Measurements from ENCODE around the gene BRSK1.

Gene BRSK1

DNA sequence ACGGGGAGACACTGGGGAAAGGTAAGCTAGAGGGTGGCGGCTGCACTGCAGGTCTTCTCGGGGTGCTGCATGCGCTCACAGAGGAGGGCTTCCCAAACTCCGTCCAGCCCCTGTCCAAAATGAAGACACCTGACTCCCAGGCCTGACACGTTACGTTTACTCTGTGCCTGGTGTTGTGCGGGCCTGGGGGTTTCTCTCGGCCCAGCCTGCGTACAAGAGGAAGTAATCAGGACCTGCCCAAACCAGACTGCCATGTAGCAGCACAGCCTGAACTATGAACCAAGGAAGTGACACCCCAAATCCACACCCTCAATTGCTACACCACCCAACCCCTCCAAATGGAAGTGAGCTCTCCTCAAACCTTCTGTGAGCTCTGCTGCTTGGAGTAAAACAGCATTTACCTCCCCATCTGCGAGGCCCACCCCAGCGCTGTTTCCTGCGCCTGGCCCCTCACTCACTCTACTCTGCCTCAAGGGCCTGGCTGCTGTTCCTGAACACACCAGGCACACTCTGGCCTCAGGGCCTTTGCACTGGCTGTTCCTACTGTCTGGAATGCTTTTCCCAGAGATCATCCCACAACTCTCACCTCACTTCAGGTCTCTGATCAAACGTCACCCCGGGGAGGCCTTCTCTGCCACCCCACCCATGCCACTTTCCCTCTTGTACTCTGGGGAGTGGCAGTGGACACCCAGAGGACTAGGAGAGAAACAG, 6.9 kb upstream of the BRSK1 start:
- H3K4me3 Mint-ChIP-seq = no peak overlapping the region
- peaks cover 15% of the 10 kb centered on the region for H3K36me3 Mint-ChIP-seq (ENCODE audit: low read depth)
- H3K27ac Mint-ChIP-seq = no peak overlapping the region
- H3K4me1 Mint-ChIP-seq (ENCODE audit: low read depth) = peaks cover 19% of the 10 kb centered on the region
- no peaks in the 10 kb centered on the region for H3K27me3 Mint-ChIP-seq (ENCODE audit: low read depth)
- no peaks in the 10 kb centered on the region for H3K9me3 Mint-ChIP-seq

- H3K27ac Mint-ChIP-seq = no peak overlapping the region
- H3K27me3 Mint-ChIP-seq (ENCODE audit: low read depth) = no peaks in the 10 kb centered on the region
- no peaks in the 10 kb centered on the region for H3K9me3 Mint-ChIP-seq
- peaks cover 10% of the 10 kb centered on the region for H3K36me3 Mint-ChIP-seq (ENCODE audit: low read depth)
- peaks cover 19% of the 10 kb centered on the region for H3K4me1 Mint-ChIP-seq (ENCODE audit: low read depth)
- H3K4me3 Mint-ChIP-seq = no peak overlapping the region
These were observed 6.3 kb upstream of the BRSK1 start for GRCh38 chr19:55277494-55277893.

DNA sequence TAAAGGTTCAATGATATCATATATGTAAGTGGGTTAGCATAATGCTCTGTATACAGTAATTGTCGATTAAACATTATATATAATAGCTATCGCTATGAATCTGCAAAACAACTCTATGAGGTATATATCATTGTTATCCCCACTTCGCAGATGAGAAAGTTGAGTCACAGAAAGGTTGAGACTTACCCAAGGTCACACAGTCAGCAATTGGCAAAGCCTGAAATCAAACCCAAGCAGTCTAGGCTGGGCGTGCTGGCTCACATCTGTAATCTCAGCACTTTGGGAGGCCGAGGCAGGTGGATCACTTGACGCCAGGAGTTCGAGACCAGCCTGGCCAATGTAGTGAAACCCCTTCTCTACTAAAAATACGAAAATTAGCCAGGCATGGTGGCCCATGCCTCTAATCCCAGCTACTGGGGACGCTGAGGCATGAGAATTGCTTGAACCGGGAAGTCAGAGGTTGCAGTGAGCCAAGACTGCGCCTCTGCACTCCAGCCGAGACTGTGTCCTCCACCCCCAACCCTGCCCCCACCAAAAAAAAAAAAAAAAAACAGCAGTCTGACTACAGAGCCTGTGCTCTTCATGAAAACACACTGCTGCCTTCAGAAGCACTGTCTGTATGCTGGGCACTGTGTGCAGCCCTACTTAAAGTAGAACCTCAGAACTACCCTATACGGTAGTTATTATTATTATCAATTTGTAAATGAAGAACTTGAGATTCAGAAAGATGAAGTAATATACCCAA, 5.2 kb upstream of the BRSK1 start:
- Mint-ChIP-seq H3K4me3 (peak overlapping the region; percentile 98), H3K27me3 (ENCODE audit: low read depth) (peaks cover 7% of the 10 kb centered on the region), H3K27ac (no peak overlapping the region), H3K36me3 (ENCODE audit: low read depth) (peaks cover 9% of the 10 kb centered on the region), H3K4me1 (ENCODE audit: low read depth) (peaks cover 25% of the 10 kb centered on the region), H3K9me3 (no peaks in the 10 kb centered on the region)

- Mint-ChIP-seq H3K9me3 (no peaks in the 10 kb centered on the region), H3K27ac (peak overlapping the region; percentile 97), H3K4me3 (peak overlapping the region; percentile 98), H3K4me1 (ENCODE audit: low read depth) (peaks cover 26% of the 10 kb centered on the region), H3K36me3 (ENCODE audit: low read depth) (peaks cover 7% of the 10 kb centered on the region), H3K27me3 (ENCODE audit: low read depth) (peaks cover 9% of the 10 kb centered on the region)
These were observed 4.5 kb upstream of the BRSK1 start for GRCh38 chr19:55279340-55279739.

DNA sequence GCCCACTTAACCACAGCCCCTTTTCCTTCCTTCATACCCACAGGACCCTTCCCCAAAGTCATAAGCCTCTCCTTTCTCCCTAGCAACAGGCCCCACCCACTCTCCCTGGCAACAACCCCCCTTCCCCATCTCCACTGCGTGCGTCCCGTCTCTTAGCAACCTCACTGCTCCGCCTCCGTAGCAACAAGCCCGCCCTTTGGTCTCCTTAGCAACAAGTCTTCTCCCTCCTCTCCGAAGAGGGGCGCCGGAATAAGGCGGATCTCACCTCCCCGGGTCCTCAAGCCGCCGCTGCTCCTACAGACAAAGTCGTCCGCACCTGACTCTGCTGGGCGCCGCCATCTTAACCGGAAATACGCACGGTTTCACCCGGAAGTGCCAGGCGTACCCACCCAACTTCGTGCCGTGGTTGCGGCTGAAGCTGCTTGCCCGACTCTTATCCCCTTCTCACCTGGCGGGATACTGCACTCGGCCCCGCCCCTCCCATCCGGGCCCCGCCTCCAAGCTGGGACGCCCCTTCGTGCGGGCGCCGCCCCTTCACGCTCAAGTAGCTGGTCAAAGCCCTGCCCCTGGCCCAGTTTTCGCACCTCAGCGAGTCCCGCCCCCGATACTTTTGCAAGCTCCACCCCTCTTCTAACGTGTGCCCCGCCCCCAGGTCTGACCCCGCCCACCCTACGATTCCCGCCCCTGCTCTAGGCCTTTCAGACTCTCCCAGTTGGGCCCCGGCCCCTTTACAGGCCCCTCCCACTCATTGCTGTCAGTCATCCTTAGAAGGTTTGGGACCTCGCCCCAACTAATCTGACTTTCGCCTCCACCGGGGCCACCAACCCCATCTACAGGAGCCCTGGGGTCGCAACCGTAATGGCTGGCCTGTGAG, 3.8 kb upstream of the BRSK1 start, which contains the start of gene HSPBP1:
Gene HSPBP1 (minus strand): TSS at position 341 of the 874 bp plus-strand sequence. CDS start 502 bp downstream, outside the sequence.
- peak within 1 kb of the TSS; percentile 98 for H3K4me3 Mint-ChIP-seq
- H3K27me3 Mint-ChIP-seq (ENCODE audit: low read depth) = peaks cover 9% of the 10 kb centered on the region
- peaks cover 26% of the 10 kb centered on the region for H3K4me1 Mint-ChIP-seq (ENCODE audit: low read depth)
- peak within 1 kb of the TSS; percentile 97 for H3K27ac Mint-ChIP-seq
- no peaks in the 10 kb centered on the region for H3K9me3 Mint-ChIP-seq
- peaks cover 7% of the 10 kb centered on the region for H3K36me3 Mint-ChIP-seq (ENCODE audit: low read depth)

GRCh38 chr19:55284405-55285058, 735 bp downstream of the BRSK1 start:
- Mint-ChIP-seq H3K27ac (no peak overlapping the region), H3K4me3 (peak overlapping the region; percentile 56), H3K4me1 (ENCODE audit: low read depth) (peaks cover 21% of the 10 kb centered on the region), H3K36me3 (ENCODE audit: low read depth) (peaks cover 2% of the 10 kb centered on the region), H3K9me3 (no peaks in the 10 kb centered on the region), H3K27me3 (ENCODE audit: low read depth) (peaks cover 9% of the 10 kb centered on the region)

DNA sequence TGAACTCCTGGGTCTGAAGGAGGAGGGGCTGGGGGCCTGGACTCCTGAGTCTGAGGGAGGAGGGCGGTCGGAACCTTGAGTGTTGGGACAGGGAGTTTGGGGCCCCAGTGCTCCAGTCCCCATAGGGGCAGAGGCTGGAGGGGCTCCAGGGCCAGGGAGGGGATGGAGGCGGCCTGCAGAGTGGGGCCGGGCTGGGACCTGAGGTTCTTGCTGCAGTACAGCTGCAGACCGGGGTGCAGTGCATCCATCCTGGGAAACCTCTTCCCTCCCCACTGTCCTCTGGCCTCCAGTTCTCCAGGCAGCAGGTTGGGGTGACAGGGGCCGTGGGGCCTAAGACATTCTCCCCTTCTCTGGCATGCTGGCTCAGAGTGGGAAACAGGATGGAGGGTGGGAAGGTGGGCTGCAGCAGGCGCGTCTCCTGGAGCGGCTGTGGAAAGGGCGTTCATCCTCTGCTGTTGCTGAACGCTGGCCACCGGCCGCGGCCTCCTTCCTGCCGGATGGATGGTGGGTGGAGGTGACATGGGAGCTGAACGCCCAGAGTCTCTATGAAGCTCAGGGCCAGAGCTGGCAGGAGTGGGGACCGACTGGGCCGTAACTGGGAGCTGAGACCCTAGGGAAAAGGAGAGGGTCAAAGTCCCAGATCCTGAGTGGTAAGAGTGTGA, 1.6 kb downstream of the BRSK1 start:
- Mint-ChIP-seq H3K27ac (peak overlapping the region; percentile 29), H3K27me3 (ENCODE audit: low read depth) (peaks cover 9% of the 10 kb centered on the region), H3K4me3 (peak overlapping the region; percentile 56), H3K4me1 (ENCODE audit: low read depth) (peaks cover 17% of the 10 kb centered on the region), H3K36me3 (ENCODE audit: low read depth) (no peaks in the 10 kb centered on the region), H3K9me3 (no peaks in the 10 kb centered on the region)

DNA sequence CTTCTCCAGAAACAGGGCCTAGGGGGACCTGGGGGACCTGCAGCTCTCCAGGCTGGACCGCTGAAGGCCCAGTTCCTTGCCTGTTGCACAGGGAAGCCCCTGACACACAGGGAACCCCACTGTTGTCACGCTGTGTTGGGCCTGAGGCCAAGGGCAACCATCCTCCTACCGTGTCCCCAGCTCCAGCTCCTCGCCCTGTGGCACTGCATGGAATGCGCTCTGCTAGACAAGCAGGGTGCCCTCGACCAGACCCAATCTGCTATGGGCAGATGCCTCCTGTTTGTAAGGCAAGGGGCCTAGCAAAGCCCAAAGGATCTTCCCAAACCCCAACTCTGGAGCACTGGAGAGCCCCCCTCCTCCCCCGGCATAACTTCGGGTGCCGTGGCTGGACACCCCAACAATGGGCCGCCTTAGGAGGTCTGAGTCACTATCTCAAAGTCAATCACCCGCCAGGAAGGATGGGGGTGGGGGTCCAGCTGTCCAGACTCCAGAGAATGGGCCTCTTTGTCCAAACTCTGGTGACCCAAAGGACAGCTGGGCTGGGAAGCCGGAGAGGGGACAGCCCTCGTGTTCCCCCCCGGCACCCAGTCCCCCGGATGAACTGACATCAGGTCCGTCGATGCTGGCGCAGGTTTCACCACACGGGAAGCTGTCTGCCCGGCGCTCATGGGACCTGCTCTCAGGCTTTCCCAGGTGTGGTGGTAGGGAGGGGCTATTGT, 3.7 kb downstream of the BRSK1 start:
- no peak overlapping the region for H3K4me3 Mint-ChIP-seq
- peaks cover 9% of the 10 kb centered on the region for H3K27me3 Mint-ChIP-seq (ENCODE audit: low read depth)
- no peaks in the 10 kb centered on the region for H3K36me3 Mint-ChIP-seq (ENCODE audit: low read depth)
- no peaks in the 10 kb centered on the region for H3K9me3 Mint-ChIP-seq
- H3K4me1 Mint-ChIP-seq (ENCODE audit: low read depth) = peaks cover 10% of the 10 kb centered on the region
- H3K27ac Mint-ChIP-seq = no peak overlapping the region

- H3K4me3 Mint-ChIP-seq = no peak overlapping the region
- no peaks in the 10 kb centered on the region for H3K36me3 Mint-ChIP-seq (ENCODE audit: low read depth)
- peaks cover 4% of the 10 kb centered on the region for H3K4me1 Mint-ChIP-seq (ENCODE audit: low read depth)
- H3K9me3 Mint-ChIP-seq = no peaks in the 10 kb centered on the region
- H3K27ac Mint-ChIP-seq = no peak overlapping the region
- H3K27me3 Mint-ChIP-seq (ENCODE audit: low read depth) = no peaks in the 10 kb centered on the region
These were observed 5.5 kb downstream of the BRSK1 start for GRCh38 chr19:55289117-55289796.

DNA sequence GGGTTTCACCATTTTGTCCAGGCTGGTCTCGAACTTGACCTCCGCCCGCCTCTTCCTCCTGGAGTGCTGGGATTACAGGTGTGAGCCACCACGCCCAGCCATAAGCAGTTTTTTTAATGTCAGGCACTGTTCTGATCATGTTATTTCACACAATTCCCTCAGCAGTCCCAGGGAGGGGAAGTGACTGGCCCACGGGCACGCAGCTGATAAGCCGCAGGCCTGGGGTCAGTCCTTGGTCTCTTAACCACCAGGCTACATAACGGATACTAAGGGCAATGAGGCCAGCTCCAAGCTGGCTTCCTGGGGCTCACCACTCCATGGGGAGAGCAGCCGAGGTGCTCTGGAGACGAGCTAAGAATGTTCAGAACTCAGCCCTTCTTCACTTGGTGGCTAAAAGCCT, 13.5 kb downstream of the BRSK1 start:
- no peaks in the 10 kb centered on the region for H3K36me3 Mint-ChIP-seq (ENCODE audit: low read depth)
- no peaks in the 10 kb centered on the region for H3K9me3 Mint-ChIP-seq
- no peak overlapping the region for H3K27ac Mint-ChIP-seq
- no peak overlapping the region for H3K4me3 Mint-ChIP-seq
- H3K27me3 Mint-ChIP-seq (ENCODE audit: low read depth) = no peaks in the 10 kb centered on the region
- peaks cover 6% of the 10 kb centered on the region for H3K4me1 Mint-ChIP-seq (ENCODE audit: low read depth)

GRCh38 chr19:55299991-55300390, 16.2 kb downstream of the BRSK1 start:
- peaks cover 6% of the 10 kb centered on the region for H3K4me1 Mint-ChIP-seq (ENCODE audit: low read depth)
- H3K36me3 Mint-ChIP-seq (ENCODE audit: low read depth) = no peaks in the 10 kb centered on the region
- H3K4me3 Mint-ChIP-seq = no peak overlapping the region
- H3K9me3 Mint-ChIP-seq = no peaks in the 10 kb centered on the region
- no peaks in the 10 kb centered on the region for H3K27me3 Mint-ChIP-seq (ENCODE audit: low read depth)
- no peak overlapping the region for H3K27ac Mint-ChIP-seq

DNA sequence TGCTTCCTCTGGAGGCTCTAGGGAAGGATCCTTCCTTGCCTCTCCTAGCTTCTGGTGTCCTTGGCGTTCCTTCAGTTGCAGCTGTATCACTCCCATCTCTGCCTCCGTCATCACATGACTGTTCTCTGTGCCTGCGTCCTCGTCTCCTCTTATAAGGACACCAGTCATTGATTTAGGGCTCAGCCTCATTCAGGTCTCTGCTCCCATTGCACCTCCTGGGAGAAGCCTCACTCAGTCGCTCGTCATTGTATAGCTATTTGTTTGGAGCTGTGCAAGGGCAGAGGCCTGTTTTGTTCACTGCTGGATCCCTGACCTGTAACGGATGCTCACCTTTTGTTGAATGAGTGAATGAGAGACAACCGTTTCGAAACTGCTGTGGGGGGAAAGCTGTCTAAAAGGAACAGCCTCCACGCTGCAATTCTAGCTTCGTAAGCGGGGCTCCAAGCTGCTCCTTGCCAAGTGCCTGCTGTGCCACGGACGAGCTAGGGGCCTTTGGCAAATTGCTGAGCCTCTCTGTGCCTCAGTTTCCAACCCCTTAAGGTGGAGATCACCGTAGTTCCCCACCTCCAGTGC, 17.2 kb downstream of the BRSK1 start:
- H3K4me1 Mint-ChIP-seq (ENCODE audit: low read depth) = peaks cover 8% of the 10 kb centered on the region
- no peaks in the 10 kb centered on the region for H3K9me3 Mint-ChIP-seq
- no peaks in the 10 kb centered on the region for H3K27me3 Mint-ChIP-seq (ENCODE audit: low read depth)
- H3K36me3 Mint-ChIP-seq (ENCODE audit: low read depth) = peaks cover 2% of the 10 kb centered on the region
- no peak overlapping the region for H3K27ac Mint-ChIP-seq
- peak overlapping the region; percentile 96 for H3K4me3 Mint-ChIP-seq

Data from T-helper 1 cell treated with Interleukin-12 subunit alpha and Interleukin-12 subunit beta and Interleukin-4 antibody, amounts not matched to agents 30 μg/mL and 1 μg/mL, for 36 hours (primary cell).